Cardiac fibroblast (primary cell): ENCODE results near the gene ARID3B.

ENCODE experiments used
- DNase-seq, 2 donors: peaks; one replicate each; pipeline versions ENCODE4 v3.0.0 to v3.0.0-alpha.2; 2010; ENCODE audit warnings: low read depth in 2 of 2
- H3K4me3 ChIP-seq, 2 donors: replicated peaks in 1 of 2; 1 replicate in 1 of 2; 2 replicates in 1 of 2; pipeline ENCODE4 v1.5.1; 2011; ENCODE audit warnings: low read depth in 2 of 2, low read length in 2 of 2, mild to moderate bottlenecking in 2 of 2, moderate library complexity in 1 of 2
- CTCF ChIP-seq: IDR thresholded peaks from one replicate; pipeline ENCODE4 v1.5.1; 2011; ENCODE audit warnings: low read depth, mild to moderate bottlenecking, low read length, inconsistent platforms

Gene ARID3B

GRCh38 chr15:74614744-74615507 is 73.9 kb downstream of the ARID3B start:
- no peak for TF ChIP-seq CTCF
- peak; percentile 66 to 80 for DNase-seq
- H3K4me3 ChIP-seq, result peak overlapping the region; percentile 97

- peak; percentile 87 to 96 for DNase-seq
- no peak for TF ChIP-seq CTCF
- H3K4me3 ChIP-seq, result peak within 1 kb of the TSS; percentile 97
Measured at GRCh38 chr15:74615508-74616365, 74.7 kb downstream of the ARID3B start, which contains the start of gene CLK3. CLK3 (plus strand) TSS chr15:74615836; CDS start chr15:74619197, 3,361 bp downstream.

- DNase-seq, result peak; percentile 76 to 79
- H3K4me3 ChIP-seq, result peak overlapping the region; percentile 97
Measured at GRCh38 chr15:74616366-74616939, 75.4 kb downstream of the ARID3B start.

GRCh38 chr15:74616996-74617395 is 76.0 kb downstream of the ARID3B start:
- no peak for DNase-seq
- no peak for TF ChIP-seq CTCF
- peak overlapping the region; percentile 97 for H3K4me3 ChIP-seq

More at GRCh38 chr15:74616366-74616939, 75.4 kb downstream of the ARID3B start:
- no peak for TF ChIP-seq CTCF

GRCh38 chr15:74618841-74619596 is 78.0 kb downstream of the ARID3B start:
- H3K4me3 ChIP-seq, result no peak overlapping the region
- DNase-seq, result no peak
- TF ChIP-seq CTCF, result no peak
